ENCODE data around the gene LCT.

The LCT gene

GRCh38 chr2:135745545-135745944 is 91.4 kb downstream of the LCT start:
- no peak for DNase-seq
- Mint-ChIP-seq H3K4me3 (no peak overlapping the region), H3K9me3 (no peaks in the 10 kb centered on the region), H3K27me3 (no peaks in the 10 kb centered on the region), H3K27ac (no peak overlapping the region), H3K4me1 (peaks cover 35% of the 10 kb centered on the region)
- no peak for ATAC-seq

GRCh38 chr2:135744760-135745314 is 92.1 kb downstream of the LCT start:
- H3K27ac Mint-ChIP-seq, result peak overlapping the region in 1 of 2 donors; percentile 50
- peak in 1 of 2 donors; percentile 26 for DNase-seq

GRCh38 chr2:135743860-135744259 is 93.1 kb downstream of the LCT start:
- Mint-ChIP-seq H3K4me3 (peak overlapping the region; percentile 68 to 69), H3K4me1 (peaks cover 35% of the 10 kb centered on the region)
- no peak for DNase-seq

More at GRCh38 chr2:135744760-135745314, 92.1 kb downstream of the LCT start:
- peak; percentile 21 for ATAC-seq
- Mint-ChIP-seq H3K4me1 (peaks cover 35% of the 10 kb centered on the region), H3K9me3 (no peaks in the 10 kb centered on the region), H3K27me3 (no peaks in the 10 kb centered on the region), H3K4me3 (peak overlapping the region in 1 of 2 donors; percentile 68)

GRCh38 chr2:135742325-135742757 is 94.6 kb downstream of the LCT start:
- H3K27ac Mint-ChIP-seq, result peak overlapping the region; percentile 99 to 100
- no peak for DNase-seq
- no peaks in the 10 kb centered on the region for H3K9me3 Mint-ChIP-seq
- H3K27me3 Mint-ChIP-seq, result no peaks in the 10 kb centered on the region
- peaks cover 35% of the 10 kb centered on the region for H3K4me1 Mint-ChIP-seq
- peak overlapping the region; percentile 96 to 99 for H3K4me3 Mint-ChIP-seq
- peak; percentile 27 for ATAC-seq

More at GRCh38 chr2:135743860-135744259, 93.1 kb downstream of the LCT start:
- ATAC-seq, result no peak
- H3K9me3 Mint-ChIP-seq, result no peaks in the 10 kb centered on the region
- H3K27ac Mint-ChIP-seq, result peak overlapping the region in 1 of 2 donors; percentile 19
- H3K27me3 Mint-ChIP-seq, result no peaks in the 10 kb centered on the region

GRCh38 chr2:135741395-135742324 is 95.3 kb downstream of the LCT start, which contains the start of gene UBXN4:
UBXN4 (plus strand) TSS chr2:135741855; CDS start chr2:135741930, 75 bp downstream.
- H3K4me1 Mint-ChIP-seq, result peaks cover 31% of the 10 kb centered on the region
- DNase-seq, result peak; percentile 91 to 97
- H3K9me3 Mint-ChIP-seq, result no peaks in the 10 kb centered on the region
- ATAC-seq, result peak; percentile 95
- H3K4me3 Mint-ChIP-seq, result peak within 1 kb of the TSS; percentile 96 to 99
- H3K27me3 Mint-ChIP-seq, result no peaks in the 10 kb centered on the region
- H3K27ac Mint-ChIP-seq, result peak within 1 kb of the TSS; percentile 99 to 100

- peaks cover 25% of the 10 kb centered on the region for H3K4me1 Mint-ChIP-seq
- H3K27me3 Mint-ChIP-seq, result no peaks in the 10 kb centered on the region
- DNase-seq, result no peak
- H3K27ac Mint-ChIP-seq, result no peak overlapping the region
- H3K4me3 Mint-ChIP-seq, result no peak overlapping the region
- no peaks in the 10 kb centered on the region for H3K9me3 Mint-ChIP-seq
- ATAC-seq, result no peak
These were observed 96.0 kb downstream of the LCT start for GRCh38 chr2:135741043-135741394.

- DNase-seq (no peak), ATAC-seq (no peak)
- H3K9me3 Mint-ChIP-seq, result no peaks in the 10 kb centered on the region
- H3K27ac Mint-ChIP-seq, result no peak overlapping the region
- H3K4me3 Mint-ChIP-seq, result no peak overlapping the region
- peaks cover 20% of the 10 kb centered on the region for H3K4me1 Mint-ChIP-seq
- no peaks in the 10 kb centered on the region for H3K27me3 Mint-ChIP-seq
These were observed 96.8 kb downstream of the LCT start for GRCh38 chr2:135740206-135740605.

Measured in stimulated activated naive CD8-positive, alpha-beta T cell treated with anti-CD3 and anti-CD28 coated beads, Interleukin-15, amount 100 ng/mL, for 72 hours (primary cell).